ENCODE data around the gene SERINC5.

DNA sequence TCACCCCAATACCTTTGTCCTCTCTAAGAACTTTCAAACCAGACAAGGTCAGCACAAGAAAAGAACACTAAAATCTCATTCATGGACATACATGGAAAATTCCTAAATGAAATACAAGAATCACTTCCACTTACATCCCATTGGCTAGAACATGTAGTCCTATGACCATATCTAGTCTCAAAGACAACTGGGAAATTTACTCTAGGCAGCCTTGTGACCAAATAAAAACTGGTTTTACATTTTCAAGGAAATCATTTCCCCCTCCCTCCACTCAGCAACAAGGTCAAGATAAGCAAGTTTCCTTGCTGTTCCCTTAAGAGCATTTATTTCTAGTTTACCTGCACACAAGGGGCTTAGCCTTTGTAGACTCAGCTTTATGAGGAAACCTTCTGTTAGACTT is 20.3 kb upstream of the SERINC5 start:
- TF ChIP-seq, protein P1, sequence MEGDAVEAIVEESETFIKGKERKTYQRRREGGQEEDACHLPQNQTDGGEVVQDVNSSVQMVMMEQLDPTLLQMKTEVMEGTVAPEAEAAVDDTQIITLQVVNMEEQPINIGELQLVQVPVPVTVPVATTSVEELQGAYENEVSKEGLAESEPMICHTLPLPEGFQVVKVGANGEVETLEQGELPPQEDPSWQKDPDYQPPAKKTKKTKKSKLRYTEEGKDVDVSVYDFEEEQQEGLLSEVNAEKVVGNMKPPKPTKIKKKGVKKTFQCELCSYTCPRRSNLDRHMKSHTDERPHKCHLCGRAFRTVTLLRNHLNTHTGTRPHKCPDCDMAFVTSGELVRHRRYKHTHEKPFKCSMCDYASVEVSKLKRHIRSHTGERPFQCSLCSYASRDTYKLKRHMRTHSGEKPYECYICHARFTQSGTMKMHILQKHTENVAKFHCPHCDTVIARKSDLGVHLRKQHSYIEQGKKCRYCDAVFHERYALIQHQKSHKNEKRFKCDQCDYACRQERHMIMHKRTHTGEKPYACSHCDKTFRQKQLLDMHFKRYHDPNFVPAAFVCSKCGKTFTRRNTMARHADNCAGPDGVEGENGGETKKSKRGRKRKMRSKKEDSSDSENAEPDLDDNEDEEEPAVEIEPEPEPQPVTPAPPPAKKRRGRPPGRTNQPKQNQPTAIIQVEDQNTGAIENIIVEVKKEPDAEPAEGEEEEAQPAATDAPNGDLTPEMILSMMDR (IDR thresholded peaks at IDR 0.05): no peak
- no peak for TF ChIP-seq POLR2A (IDR thresholded peaks at IDR 0.05)

All from testis (tissue), 2 donors.